SK-MEL-5 (cell line): ENCODE results near the gene SPAG16. TPM values are rescaled to one million over a fixed set of nuclear protein-coding genes. Genes with fewer than 3 reads are reported as not detected.

Experiments
- DNase-seq: peaks from one replicate; pipeline ENCODE4 v3.0.0-alpha.2; 2016; ENCODE audit warnings: low read depth, low spot score
- in situ Hi-C: cut with HindIII; loops from 2 replicates; pipeline ENCODE4 v1.10.0; 2016; ENCODE audit warnings: low sequenced_read_pairs, high pct_unique_total_duplicates, low pct_unique_long_range_greater_than_20kb
- polyA plus RNA-seq, 2 experiments: library from polyadenylated mRNA; depleted of rRNA; stranded (reverse); fragments of >200 nt; gene quantifications; 2 replicates each; pipeline ENCODE4 v1.2.3, GENCODE V29; 2015
- total RNA-seq: library from RNA; depleted of rRNA; stranded (reverse); fragments of >200 nt; shearing (Covaris generic); gene quantifications from 2 replicates; pipeline ENCODE4 v1.2.3, GENCODE V29; 2014; rRNA removed

Gene SPAG16
- 17.4 and 18.8 TPM in 2 replicates for total RNA-seq
- 15.2 and 18.3 TPM in 2 replicates for polyA plus RNA-seq (2015; cell fraction: cytosol; rRNA removed)
- 14.8 and 15.3 TPM in 2 replicates for polyA plus RNA-seq (2015; cell fraction: nucleus; rRNA removed)

GRCh38 chr2:213284105-213285090 lies at the start of gene SPAG16:
Gene SPAG16, plus strand, starts transcription at chr2:213284464.
- in situ Hi-C loops, result no loop called here
- peak; percentile 97 for DNase-seq

- DNase-seq, result no peak
- in situ Hi-C loops, result no loop called here
Observed at GRCh38 chr2:213234641-213235040, 49.6 kb upstream of the SPAG16 start.

GRCh38 chr2:213235741-213236140 lies 48.5 kb upstream of the SPAG16 start:
- DNase-seq, result no peak
- in situ Hi-C loops, result no loop called here

GRCh38 chr2:213237251-213237650 lies 47.0 kb upstream of the SPAG16 start:
- no peak for DNase-seq
- in situ Hi-C loops, result no loop called here

- in situ Hi-C loops, result no loop called here
- no peak for DNase-seq
Observed at GRCh38 chr2:213237787-213238186, 46.5 kb upstream of the SPAG16 start.

GRCh38 chr2:213238753-213239495 lies 45.3 kb upstream of the SPAG16 start:
- in situ Hi-C loops, result no loop called here
- DNase-seq, result peak; percentile 75

GRCh38 chr2:213241817-213242216 lies 42.4 kb upstream of the SPAG16 start:
- in situ Hi-C loops, result no loop called here
- DNase-seq, result no peak

- in situ Hi-C loops, result no loop called here
- no peak for DNase-seq
Observed at GRCh38 chr2:213242653-213243052, 41.6 kb upstream of the SPAG16 start.

- in situ Hi-C loops, result no loop called here
Observed at GRCh38 chr2:213243189-213244044, 40.8 kb upstream of the SPAG16 start.

GRCh38 chr2:213246497-213247281 lies 37.6 kb upstream of the SPAG16 start:
- peak; percentile 55 for DNase-seq
- in situ Hi-C loops, result no loop called here

More at GRCh38 chr2:213243189-213244044, 40.8 kb upstream of the SPAG16 start:
- no peak for DNase-seq

- in situ Hi-C loops, result no loop called here
- DNase-seq, result no peak
Observed at GRCh38 chr2:213247566-213247965, 36.7 kb upstream of the SPAG16 start.

- DNase-seq, result no peak
Observed at GRCh38 chr2:213248637-213249036, 35.6 kb upstream of the SPAG16 start.

GRCh38 chr2:213249502-213249901 lies 34.8 kb upstream of the SPAG16 start:
- no peak for DNase-seq
- in situ Hi-C loops, result no loop called here

More at GRCh38 chr2:213248637-213249036, 35.6 kb upstream of the SPAG16 start:
- in situ Hi-C loops, result no loop called here

GRCh38 chr2:213251618-213252017 lies 32.6 kb upstream of the SPAG16 start:
- in situ Hi-C loops, result no loop called here
- DNase-seq, result peak; percentile 69

- DNase-seq, result no peak
- in situ Hi-C loops, result no loop called here
Observed at GRCh38 chr2:213252206-213252605, 32.1 kb upstream of the SPAG16 start.

- no peak for DNase-seq
- in situ Hi-C loops, result no loop called here
Observed at GRCh38 chr2:213253162-213253561, 31.1 kb upstream of the SPAG16 start.

GRCh38 chr2:213259266-213259665 lies 25.0 kb upstream of the SPAG16 start:
- no peak for DNase-seq
- in situ Hi-C loops, result no loop called here
